Measurements from ENCODE around the gene SLC7A7.
"Not testable (repeated sequence)": the region's sequence is repeated elsewhere in the genome, so short reads cannot be mapped to it uniquely, and the experiment has no call there.

Gene SLC7A7

DNA sequence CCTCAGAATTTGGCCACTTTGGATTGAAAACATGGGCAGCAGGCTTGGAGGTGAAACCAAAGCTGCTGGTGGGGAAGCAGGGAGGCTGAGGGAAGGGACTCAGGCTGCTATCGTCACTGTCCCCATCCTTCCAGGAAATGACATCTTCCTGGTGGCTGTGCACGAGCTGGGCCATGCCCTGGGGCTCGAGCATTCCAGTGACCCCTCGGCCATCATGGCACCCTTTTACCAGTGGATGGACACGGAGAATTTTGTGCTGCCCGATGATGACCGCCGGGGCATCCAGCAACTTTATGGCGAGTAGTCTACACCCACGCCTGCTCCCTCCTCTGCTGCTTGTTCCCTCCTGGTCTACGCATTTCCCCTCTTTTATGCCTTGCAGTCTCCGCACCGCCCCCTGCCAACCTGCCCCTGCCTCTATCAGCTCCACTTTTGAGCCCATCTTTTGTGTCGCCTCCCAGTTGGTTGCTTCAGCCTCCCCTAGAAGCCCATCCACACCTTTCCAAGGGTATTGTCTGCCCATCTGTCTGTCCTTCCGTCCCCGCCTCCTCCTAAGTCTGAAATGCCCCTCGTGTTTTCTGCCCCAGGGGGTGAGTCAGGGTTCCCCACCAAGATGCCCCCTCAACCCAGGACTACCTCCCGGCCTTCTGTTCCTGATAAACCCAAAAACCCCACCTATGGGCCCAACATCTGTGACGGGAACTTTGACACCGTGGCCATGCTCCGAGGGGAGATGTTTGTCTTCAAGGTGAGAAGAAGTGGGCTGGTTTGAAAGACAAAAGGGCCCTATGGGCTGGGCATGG lies 28.1 kb upstream of the SLC7A7 start:
- no peak for DNase-seq (ENCODE audit: low read depth)

GRCh38 chr14:22842211-22843122 lies 27.2 kb upstream of the SLC7A7 start:
- no peak for DNase-seq (ENCODE audit: low read depth)

DNA sequence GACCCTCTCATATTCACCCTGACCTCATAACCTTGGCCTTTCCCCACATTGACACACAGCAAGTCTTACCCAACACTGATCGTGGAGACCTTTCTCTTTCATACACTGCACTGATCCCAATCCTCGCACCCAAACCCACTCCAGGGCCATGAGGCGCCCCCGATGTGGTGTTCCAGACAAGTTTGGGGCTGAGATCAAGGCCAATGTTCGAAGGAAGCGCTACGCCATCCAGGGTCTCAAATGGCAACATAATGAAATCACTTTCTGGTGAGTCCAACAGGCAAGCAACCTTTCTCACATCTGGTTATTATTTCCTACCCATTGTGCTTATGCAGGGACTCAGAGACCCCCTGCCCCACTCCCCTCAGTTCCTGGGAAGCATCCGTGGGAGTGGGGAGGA lies 26.5 kb upstream of the SLC7A7 start:
- no peak for DNase-seq (ENCODE audit: low read depth)

DNA sequence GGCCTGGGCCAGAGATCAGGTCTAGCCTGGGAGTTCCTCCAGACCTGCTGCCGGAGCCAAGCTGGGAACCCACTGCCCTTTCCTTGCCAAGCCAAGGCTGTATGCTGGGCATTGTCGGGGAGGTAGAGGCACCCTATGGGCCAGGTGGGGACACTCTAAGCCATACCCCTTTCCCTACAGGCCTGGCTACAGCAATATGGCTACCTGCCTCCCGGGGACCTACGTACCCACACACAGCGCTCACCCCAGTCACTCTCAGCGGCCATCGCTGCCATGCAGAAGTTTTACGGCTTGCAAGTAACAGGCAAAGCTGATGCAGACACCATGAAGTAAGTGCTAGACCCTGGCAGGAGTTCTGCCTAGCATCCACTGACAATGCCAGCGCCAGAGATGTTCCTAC lies 26.1 kb upstream of the SLC7A7 start:
- no peak for DNase-seq (ENCODE audit: low read depth)

GRCh38 chr14:22839159-22839779 lies 24.0 kb upstream of the SLC7A7 start:
- no peak for DNase-seq (ENCODE audit: low read depth)

- DNase-seq (ENCODE audit: low read depth) = no peak
Measured at GRCh38 chr14:22838631-22839041, 23.4 kb upstream of the SLC7A7 start.

DNA sequence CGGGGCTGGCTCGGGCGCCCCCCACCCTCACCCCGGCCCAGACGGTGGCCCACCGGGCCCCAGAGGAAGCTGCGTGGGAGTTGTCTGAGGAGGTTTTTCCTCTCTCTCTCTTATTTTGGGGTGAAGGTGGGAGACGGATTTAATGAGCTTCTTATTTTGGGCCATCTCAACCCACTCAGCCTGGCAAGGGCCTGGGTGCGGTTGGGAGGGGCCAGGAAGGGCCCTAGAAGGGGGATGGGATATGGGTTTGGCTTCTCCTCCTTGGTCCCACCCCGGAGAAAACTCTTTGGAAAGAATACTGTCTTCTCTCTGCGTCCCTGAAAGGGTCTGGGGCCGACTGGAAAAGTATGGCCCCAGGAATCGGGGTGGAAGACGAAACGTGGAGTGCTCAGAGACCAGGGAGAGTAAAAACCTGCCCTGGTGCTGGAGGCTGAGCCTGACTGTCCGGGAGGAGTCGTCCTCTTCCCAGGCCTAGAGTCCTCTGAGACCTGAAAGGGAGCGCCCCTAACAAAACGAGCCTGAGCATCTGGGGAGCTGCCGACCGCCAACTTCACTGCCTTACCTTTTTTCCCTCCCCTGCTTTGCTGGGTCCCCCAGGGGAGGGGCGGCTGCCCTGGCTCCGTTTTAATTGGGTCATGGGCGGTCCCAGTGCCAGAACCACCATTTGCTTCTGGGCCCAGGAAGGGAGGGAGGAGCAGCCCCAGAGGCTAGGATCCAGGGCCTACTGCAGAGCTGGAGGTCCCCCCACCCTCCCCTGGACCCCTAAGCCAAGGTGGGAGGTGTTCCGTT lies 22.7 kb upstream of the SLC7A7 start:
- DNase-seq (ENCODE audit: low read depth) = no peak

GRCh38 chr14:22837114-22837749 lies 22.0 kb upstream of the SLC7A7 start:
- DNase-seq (ENCODE audit: low read depth) = no peak

- DNase-seq (ENCODE audit: low read depth) = no peak
Measured at GRCh38 chr14:22836301-22837113, 21.3 kb upstream of the SLC7A7 start, which contains the start of gene MMP14. Gene MMP14 (plus strand): TSS chr14:22836585. CDS start chr14:22836818, 233 bp downstream.

DNA sequence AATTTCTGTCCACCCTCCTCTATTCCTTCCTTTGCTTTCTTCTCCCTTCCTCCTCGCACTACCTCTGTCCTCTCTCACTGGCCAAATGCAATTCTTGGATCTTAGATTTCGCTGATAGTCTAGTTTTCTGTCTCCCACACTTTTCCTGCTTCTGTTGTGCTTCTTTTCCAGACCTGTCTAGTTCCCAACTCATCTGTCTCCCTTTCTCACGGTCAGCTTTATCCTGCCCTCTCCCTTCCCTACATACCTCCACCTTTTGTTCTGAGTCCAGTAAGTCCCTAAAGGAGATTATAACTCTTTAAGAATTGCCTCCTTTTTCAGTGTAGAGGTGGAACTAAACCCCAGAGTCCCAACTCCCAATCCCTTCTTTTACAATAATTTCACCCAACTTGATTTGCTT lies 20.3 kb upstream of the SLC7A7 start:
- DNase-seq (ENCODE audit: low read depth) = no peak

GRCh38 chr14:22830443-22831010 lies 15.3 kb upstream of the SLC7A7 start:
- DNase-seq (ENCODE audit: low read depth) = no peak

DNA sequence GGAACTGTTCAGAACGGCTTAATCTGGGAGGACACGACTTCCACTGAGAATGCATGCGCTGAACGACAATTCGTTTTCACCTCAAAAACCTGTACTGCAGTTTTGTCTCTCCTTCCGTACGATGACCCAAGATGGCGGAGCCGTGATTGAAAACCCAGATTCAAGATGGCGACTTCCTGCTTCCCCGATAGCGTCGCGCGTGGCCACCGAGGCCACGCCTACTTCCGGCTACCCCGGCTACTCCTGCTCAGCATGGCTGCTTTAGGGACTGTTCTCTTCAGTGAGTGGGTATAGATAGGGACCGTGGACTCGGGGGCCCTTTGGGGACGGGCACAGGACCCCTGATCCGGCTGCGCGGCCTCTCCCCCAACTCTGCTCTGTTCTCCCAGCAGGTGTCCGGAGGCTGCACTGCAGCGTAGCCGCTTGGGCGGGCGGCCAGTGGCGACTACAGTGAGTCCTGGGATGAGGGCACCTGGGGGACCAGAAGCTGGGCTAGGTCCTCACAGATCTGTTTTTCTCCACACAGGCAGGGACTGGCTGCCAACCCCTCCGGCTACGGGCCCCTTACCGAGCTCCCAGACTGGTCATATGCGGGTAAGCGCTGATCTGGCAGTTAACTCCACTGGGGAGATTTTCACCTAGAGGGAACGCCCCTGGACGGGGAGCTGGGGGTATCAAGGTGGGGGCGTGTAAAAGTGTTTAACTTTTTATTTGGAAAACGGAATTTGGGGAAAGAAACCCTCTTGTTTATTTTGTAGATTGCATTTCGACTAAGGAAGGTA lies 14.6 kb upstream of the SLC7A7 start, which contains the start of gene MRPL52:
Gene MRPL52 (plus strand): TSS at position 227 of the 782 bp plus-strand sequence. CDS start 26 bp downstream, at position 253.
- DNase-seq (ENCODE audit: low read depth) = peak; percentile 85

DNA sequence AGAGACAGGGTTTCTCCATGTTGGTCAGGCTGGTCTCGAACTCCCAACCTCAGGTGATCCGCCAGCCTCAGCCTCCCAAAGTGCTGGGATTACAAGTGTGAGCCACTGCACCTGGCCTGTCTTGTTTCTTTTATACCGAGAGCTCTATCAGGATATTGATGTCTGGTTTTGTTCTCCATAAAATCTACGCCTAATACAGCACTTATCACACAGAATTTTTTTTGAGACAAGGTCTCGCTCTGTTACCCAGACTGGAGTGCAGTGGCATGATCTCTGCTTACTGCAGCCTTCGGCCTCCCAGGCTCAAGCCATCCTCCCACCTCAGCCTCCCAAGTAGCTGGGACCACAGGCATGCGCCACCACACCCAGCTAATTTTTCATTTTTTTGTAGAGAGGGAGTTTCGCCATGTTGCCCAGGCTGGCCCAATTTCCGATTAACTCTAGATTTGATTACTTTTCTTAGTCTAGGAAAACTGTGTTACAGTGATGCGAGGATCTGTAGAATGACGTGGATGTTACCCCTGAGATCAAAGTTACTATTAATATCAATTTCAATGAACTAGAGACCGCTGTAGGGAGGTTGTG lies 13.9 kb upstream of the SLC7A7 start:
- DNase-seq (ENCODE audit: low read depth) = not testable (repeated sequence)

DNA sequence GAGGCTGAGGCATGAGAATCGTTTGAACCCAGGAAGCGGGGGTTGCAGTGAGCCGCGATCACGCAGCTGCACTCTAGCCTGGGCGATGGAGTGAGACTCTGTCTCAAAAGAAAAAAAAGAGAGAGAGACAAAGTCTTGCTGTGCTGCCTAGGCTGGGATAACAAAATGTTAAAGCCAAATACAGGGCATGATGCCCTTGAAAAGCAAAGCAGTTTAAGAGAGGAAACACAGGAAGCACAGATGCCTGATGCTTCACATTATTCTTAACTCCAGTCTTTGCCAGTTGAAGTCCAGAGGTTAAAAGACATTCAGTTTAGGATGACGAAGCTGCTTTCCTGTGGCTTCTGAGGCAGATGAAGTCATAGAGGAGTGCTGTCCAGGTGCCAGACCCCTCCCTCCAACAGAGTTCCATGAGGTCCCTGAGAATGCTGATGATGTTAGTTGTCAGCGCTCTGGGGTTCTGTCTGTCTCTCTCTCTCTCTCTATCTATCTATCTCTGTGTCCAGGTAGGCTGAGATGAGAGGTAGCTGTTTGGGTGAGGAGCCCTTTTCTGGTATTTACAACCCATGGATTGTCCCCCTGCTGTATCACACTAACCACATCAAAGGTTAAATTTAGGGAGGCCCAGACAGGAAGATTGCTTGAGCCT lies 9.6 kb upstream of the SLC7A7 start:
- no peak for DNase-seq (ENCODE audit: low read depth)

DNA sequence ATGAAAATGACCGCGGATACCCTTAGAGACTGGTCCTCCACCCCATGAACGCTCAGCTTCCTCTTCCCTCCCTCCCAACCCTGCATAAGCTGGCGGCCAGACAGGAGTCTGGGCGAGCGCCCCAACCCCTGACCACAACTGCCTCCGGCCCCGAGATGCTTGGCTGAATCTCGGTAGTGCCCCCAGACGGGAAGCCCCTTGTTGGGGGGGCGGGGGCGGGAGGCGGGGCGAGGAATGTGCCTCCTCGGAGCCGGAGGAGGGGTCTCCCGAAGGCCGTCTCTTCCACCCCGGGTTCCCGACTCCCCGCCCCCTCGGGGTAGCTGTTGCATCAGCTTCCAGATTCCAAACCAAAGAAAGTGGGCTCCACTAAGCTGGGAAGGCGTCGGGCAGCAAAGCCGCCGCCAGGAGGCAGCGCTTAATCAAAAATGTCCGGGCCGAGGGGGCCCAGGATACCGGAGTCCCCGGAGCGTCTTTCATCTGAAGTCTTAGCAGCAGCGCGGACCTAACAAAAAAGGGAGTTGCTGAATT lies 7.4 kb upstream of the SLC7A7 start:
- peak; percentile 60 for DNase-seq (ENCODE audit: low read depth)

GRCh38 chr14:22822016-22822570 lies 6.9 kb upstream of the SLC7A7 start:
- DNase-seq (ENCODE audit: low read depth) = no peak

DNA sequence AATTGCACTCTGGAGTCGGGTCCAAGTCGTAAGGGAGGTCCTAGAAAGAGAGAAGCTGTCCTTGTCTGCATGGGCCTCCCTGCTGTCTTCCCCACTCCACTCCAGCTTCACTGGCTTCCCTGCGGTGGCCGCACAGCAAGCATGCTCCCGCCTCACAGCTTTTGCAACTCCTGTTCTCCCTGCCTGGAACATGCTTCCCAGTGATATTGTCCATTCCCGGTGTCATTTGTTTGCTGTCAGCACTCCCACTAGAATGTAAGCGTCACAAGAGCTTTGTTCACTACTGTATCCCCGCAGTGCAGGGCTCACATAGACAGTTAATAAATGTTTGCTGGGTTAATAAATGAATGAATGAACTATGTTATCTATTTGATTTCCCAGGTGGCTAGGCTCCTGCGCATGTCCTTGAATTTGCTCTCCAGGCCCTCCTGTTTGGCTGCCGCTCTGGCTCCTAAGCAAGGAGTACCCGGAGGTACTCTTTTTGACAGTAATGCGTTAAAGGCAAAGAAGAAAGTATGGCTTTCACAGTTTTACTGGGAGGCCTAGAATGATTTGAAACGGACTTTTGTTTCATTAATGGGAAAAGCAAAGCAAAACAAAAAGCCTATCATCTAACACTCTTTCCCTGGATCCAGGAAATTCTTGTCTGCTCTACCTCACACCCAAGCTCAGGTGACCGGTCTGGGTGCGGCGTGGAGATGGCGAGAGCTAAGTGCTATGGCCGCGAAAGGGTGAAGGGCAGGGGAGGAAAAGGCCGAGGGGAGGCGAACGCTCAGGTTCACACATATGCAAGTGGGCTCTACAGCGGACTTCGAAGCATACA lies 6.2 kb upstream of the SLC7A7 start:
- DNase-seq (ENCODE audit: low read depth) = no peak
